Peyer's patch (tissue), 4 donors: ENCODE measurements around the gene GPD2. TPM values are rescaled to one million over a fixed set of nuclear protein-coding genes. Genes with fewer than 3 reads are reported as not detected.

Source experiments
- DNase-seq, 3 donors: peaks; one replicate each; pipeline ENCODE4 v3.0.0-alpha.2; 2017 to 2019
- H3K27ac ChIP-seq, 4 donors: fragments of 200-600 bp; sonication (generic); one replicate each; pipeline ENCODE4 v1.5.1; 2016 to 2019
- H3K27me3 ChIP-seq, 2 donors: fragments of 200-600 bp; sonication (generic); one replicate each; pipeline ENCODE4 v1.5.1; 2019
- H3K36me3 ChIP-seq, 3 donors: fragments of 200-600 bp; sonication (generic); one replicate each; pipeline ENCODE4 v1.5.1; 2016 to 2019
- H3K4me1 ChIP-seq, 4 donors: fragments of 200-600 bp; sonication (generic); one replicate each; pipeline ENCODE4 v1.5.1; 2016 to 2019
- H3K4me3 ChIP-seq, 4 donors: fragments of 200-600 bp; sonication (generic); 1 replicate in 3 of 4; 2 replicates in 1 of 4; pipeline ENCODE4 v1.5.1; 2016 to 2019; ENCODE audit warnings: mild to moderate bottlenecking in 1 of 4
- H3K9me3 ChIP-seq, 4 donors: fragments of 200-600 bp; sonication (generic); one replicate each; pipeline ENCODE4 v1.5.1; 2016 to 2019; ENCODE audit warnings: mild to moderate bottlenecking in 1 of 4
- POLR2A ChIP-seq, 2 donors: fragments of 450-650 bp; IDR thresholded peaks; one replicate each; pipeline ENCODE4 v1.5.1; 2017; ENCODE audit warnings: antibody characterized with exemption in 2 of 2, mild to moderate bottlenecking in 2 of 2, moderate library complexity in 2 of 2
- total RNA-seq, 4 donors: library from RNA; depleted of rRNA; stranded (reverse); fragments of >200 nt; gene quantifications; one replicate each; pipeline ENCODE4 v1.1.0, GENCODE V29; 2016
- TF ChIP-seq, protein P1 (sequence below), 6 experiments: fragments of 450-650 bp in 4 of 6; fragments of 200-600 bp in 2 of 6; sonication (generic) in 1 of 6; IDR thresholded peaks; one replicate each; pipeline ENCODE4 v1.5.1; 2017 to 2019; ENCODE audit warnings: antibody characterized with exemption in 6 of 6, mild to moderate bottlenecking in 3 of 6, moderate library complexity in 1 of 6

The GPD2 gene
- total RNA-seq, 4 donors from 2014 or later, result 50.3 to 125 (median 83.4) TPM

DNA sequence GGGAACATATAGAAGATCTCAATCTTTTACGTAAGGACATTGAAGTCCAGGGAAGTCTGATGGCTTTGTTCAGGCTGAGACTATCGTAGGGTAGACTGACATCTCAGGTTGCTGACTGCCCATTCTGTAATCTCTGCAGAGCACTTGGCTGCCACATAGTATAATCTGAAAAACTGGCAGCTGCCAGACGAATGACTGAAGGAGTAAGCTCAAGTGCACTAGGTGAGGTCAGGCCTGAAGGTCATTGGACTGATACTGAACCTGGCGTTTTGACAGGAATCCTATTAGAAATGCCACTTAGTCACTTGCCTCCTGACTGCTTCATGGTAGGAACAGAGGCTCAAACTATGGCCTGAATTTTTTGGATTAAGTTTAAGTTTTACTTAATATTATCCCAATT lies 23.5 kb downstream of the GPD2 start:
- peak in 1 of 3 donors; percentile 55 for DNase-seq
- no peak overlapping the region for H3K4me3 ChIP-seq
- TF ChIP-seq, protein P1, sequence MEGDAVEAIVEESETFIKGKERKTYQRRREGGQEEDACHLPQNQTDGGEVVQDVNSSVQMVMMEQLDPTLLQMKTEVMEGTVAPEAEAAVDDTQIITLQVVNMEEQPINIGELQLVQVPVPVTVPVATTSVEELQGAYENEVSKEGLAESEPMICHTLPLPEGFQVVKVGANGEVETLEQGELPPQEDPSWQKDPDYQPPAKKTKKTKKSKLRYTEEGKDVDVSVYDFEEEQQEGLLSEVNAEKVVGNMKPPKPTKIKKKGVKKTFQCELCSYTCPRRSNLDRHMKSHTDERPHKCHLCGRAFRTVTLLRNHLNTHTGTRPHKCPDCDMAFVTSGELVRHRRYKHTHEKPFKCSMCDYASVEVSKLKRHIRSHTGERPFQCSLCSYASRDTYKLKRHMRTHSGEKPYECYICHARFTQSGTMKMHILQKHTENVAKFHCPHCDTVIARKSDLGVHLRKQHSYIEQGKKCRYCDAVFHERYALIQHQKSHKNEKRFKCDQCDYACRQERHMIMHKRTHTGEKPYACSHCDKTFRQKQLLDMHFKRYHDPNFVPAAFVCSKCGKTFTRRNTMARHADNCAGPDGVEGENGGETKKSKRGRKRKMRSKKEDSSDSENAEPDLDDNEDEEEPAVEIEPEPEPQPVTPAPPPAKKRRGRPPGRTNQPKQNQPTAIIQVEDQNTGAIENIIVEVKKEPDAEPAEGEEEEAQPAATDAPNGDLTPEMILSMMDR (IDR thresholded peaks at IDR 0.05), result no peak
- no peak for TF ChIP-seq POLR2A (IDR thresholded peaks at IDR 0.05)
- no peaks in the 10 kb centered on the region for H3K36me3 ChIP-seq
- H3K27ac ChIP-seq, result peak overlapping the region in 1 of 4 donors; percentile 29
- H3K9me3 ChIP-seq, result no peaks in the 10 kb centered on the region
- no peaks in the 10 kb centered on the region for H3K27me3 ChIP-seq
- H3K4me1 ChIP-seq, result peaks cover 0 to 13% (median 0%) of the 10 kb centered on the region in 4 donors

DNA sequence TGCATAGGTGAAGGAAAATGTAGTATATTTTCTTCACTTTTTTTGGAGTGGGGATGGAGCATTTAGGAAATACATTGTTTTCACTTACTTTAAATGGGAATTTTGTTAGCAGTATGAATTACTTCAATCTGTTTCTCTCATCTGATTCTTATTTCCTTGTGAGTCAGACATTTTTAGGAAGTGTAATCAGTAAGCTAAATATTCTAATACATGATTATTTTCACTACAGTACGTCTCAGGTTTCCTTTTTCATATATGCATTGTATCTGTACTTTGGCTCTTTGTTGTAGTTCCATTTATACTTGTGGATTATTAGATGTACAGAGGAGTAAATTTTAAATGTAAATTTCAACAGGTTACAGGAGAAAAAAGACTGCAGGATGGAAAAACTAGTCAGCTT lies 27.9 kb downstream of the GPD2 start:
- Histone ChIP-seq H3K4me1 (peaks cover 0 to 22% (median 3%) of the 10 kb centered on the region in 4 donors), H3K27me3 (no peaks in the 10 kb centered on the region), H3K36me3 (no peaks in the 10 kb centered on the region), H3K9me3 (no peaks in the 10 kb centered on the region), H3K27ac (no peak overlapping the region), H3K4me3 (no peak overlapping the region)
- no peak for TF ChIP-seq POLR2A (IDR thresholded peaks at IDR 0.05)
- TF ChIP-seq, protein P1 (IDR thresholded peaks at IDR 0.05), result no peak
- DNase-seq, result no peak

DNA sequence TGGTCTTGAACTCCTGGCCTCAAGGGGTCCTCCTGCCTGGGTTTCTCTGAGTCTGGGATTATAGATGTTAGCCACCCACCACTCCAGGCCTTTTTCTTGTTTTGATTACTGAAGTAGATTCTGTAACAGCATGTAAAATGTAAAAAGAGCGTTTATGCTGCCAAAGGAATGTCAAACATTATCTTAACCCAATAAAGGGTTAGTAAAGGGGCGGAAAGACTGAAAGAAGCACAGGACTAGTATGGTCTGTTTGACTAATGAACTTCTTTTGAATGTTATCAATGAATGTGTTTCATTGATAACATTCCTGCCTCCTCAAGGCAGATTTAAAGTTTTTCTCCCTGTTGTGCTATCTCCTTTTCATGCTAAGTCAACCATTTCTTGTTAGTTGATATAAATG lies 29.4 kb downstream of the GPD2 start:
- H3K36me3 ChIP-seq, result no peaks in the 10 kb centered on the region
- H3K9me3 ChIP-seq, result no peaks in the 10 kb centered on the region
- TF ChIP-seq, protein P1 (IDR thresholded peaks at IDR 0.05), result no peak
- TF ChIP-seq POLR2A (IDR thresholded peaks at IDR 0.05), result no peak
- H3K4me3 ChIP-seq, result no peak overlapping the region
- H3K27me3 ChIP-seq, result no peaks in the 10 kb centered on the region
- no peak for DNase-seq
- H3K4me1 ChIP-seq, result peaks cover 0 to 22% (median 3%) of the 10 kb centered on the region in 4 donors
- peak overlapping the region in 1 of 4 donors; percentile 23 for H3K27ac ChIP-seq

DNA sequence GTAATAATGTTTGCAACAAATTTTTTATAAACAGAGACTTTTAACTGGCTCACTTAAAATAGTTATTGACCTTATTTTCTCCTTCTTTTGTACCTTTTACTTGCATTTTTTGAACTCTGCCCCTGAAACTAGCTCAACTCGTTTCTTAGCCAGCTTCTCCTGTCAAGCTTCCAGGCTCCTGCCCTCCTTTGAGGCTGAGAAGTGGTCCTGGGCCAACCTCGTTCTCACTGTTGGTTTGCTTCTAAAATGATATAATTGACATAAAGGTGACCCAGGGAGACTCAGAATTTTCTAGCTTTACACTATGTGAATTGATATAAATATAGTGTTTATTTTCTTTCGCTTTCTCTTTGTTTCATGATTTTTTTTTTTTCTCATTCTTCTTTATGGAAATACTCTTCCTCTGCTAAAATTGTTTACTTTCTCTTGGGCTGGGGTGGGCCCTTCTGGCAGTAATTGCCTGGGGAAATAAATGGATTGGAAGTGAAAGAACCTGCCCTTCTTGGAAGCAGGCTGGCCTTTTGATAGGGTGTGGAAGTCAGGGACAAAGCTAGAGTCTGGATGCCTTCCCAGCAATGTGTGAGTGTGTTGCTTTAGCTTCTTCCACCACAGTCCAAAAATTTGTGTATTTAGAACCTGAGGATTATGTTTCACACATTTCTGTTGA lies 30.7 kb downstream of the GPD2 start:
- Histone ChIP-seq H3K9me3 (no peaks in the 10 kb centered on the region), H3K27me3 (no peaks in the 10 kb centered on the region), H3K4me1 (peaks cover 0 to 29% (median 3%) of the 10 kb centered on the region in 4 donors), H3K36me3 (no peaks in the 10 kb centered on the region), H3K4me3 (peak overlapping the region in 2 of 4 donors; percentile 7 to 12), H3K27ac (peak overlapping the region in 3 of 4 donors; percentile 9 to 38 (median 20))
- TF ChIP-seq, protein P1 (IDR thresholded peaks at IDR 0.05), result no peak
- peak in 1 of 3 donors; percentile 55 for DNase-seq

DNA sequence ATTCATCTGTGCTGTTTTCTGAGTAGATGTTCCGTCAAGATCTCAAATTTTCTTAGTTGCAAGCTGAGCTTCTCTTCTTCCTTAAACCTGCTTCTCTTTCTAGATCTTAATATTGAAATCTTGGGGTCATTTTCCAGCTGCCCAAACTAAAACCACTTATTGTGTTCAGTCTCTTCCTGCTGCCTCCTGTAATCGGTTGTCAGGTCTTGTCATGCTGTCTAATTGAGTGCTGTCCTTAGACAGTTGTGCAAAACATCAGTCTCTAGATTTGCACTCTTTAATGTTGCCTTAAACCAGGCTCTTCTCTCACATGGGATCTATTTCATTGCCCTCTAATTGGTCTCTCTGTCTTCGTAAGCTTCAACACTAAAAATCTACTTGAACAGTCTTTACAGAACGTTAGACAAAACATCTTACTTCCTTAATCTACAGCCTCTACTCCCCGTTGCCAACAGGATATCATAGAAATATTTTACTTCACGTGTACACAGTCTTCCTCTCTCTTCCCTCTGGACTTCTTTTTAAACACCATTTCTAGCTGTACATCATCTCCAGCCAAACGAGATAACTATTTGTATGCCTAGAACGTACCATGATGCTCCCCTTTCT lies 34.9 kb downstream of the GPD2 start:
- no peak overlapping the region for H3K27ac ChIP-seq
- TF ChIP-seq, protein P1 (IDR thresholded peaks at IDR 0.05), result no peak
- TF ChIP-seq POLR2A (IDR thresholded peaks at IDR 0.05), result no peak
- H3K36me3 ChIP-seq, result no peaks in the 10 kb centered on the region
- H3K27me3 ChIP-seq, result no peaks in the 10 kb centered on the region
- no peak for DNase-seq
- H3K9me3 ChIP-seq, result no peaks in the 10 kb centered on the region
- no peak overlapping the region for H3K4me3 ChIP-seq
- H3K4me1 ChIP-seq, result peaks cover 0 to 29% (median 3%) of the 10 kb centered on the region in 4 donors
